ENCODE results near the gene HGD. TPM values are rescaled to one million over a fixed set of nuclear protein-coding genes. Genes with fewer than 3 reads are reported as not detected.
A peak's percentile ranks its signal among the peaks of the same experiment; 100 is the strongest.

The HGD gene
- total and polyA plus RNA-seq, 2 of the 13 experiments (the other 11 are each of a cell fraction or from before 2014, with no cell fraction given) = 265 to 398 TPM

DNA sequence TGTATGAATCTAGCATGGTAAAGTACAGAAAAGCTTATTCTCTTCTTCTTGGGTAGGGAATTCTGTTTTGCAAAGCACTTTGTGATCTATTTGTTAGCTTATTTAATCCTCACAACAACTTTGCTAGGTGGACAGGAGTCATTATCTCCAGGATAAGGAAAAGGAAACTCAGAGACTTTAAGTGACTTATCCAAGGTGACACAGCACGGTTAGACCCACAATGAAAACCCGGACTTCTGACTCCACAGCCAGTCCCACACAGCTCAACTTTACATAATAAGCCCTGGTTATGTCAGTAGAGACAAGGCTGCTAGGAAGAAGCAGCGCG is 86.3 kb downstream of the HGD start (continued):
- TF ChIP-seq, protein P1, sequence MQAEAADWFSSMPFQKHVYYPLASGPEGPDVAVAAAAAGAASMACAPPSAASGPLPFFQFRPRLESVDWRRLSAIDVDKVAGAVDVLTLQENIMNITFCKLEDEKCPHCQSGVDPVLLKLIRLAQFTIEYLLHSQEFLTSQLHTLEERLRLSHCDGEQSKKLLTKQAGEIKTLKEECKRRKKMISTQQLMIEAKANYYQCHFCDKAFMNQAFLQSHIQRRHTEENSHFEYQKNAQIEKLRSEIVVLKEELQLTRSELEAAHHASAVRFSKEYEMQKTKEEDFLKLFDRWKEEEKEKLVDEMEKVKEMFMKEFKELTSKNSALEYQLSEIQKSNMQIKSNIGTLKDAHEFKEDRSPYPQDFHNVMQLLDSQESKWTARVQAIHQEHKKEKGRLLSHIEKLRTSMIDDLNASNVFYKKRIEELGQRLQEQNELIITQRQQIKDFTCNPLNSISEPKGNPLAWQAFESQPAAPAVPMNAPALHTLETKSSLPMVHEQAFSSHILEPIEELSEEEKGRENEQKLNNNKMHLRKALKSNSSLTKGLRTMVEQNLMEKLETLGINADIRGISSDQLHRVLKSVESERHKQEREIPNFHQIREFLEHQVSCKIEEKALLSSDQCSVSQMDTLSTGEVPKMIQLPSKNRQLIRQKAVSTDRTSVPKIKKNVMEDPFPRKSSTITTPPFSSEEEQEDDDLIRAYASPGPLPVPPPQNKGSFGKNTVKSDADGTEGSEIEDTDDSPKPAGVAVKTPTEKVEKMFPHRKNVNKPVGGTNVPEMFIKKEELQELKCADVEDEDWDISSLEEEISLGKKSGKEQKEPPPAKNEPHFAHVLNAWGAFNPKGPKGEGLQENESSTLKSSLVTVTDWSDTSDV (CRISPR knock-in tag; IDR thresholded peaks at IDR 0.05) = no peak
- no peak for TF ChIP-seq ZNF205 (CRISPR knock-in tag; IDR thresholded peaks at IDR 0.05)
- TF ChIP-seq, protein P2, sequence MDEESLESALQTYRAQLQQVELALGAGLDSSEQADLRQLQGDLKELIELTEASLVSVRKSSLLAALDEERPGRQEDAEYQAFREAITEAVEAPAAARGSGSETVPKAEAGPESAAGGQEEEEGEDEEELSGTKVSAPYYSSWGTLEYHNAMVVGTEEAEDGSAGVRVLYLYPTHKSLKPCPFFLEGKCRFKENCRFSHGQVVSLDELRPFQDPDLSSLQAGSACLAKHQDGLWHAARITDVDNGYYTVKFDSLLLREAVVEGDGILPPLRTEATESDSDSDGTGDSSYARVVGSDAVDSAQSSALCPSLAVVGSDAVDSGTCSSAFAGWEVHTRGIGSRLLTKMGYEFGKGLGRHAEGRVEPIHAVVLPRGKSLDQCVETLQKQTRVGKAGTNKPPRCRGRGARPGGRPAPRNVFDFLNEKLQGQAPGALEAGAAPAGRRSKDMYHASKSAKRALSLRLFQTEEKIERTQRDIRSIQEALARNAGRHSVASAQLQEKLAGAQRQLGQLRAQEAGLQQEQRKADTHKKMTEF (CRISPR knock-in tag; IDR thresholded peaks at IDR 0.05) = no peak
- TF ChIP-seq HCFC1 (IDR thresholded peaks at IDR 0.05; ENCODE audit: low read depth, low read length) = no peak
- no peak for TF ChIP-seq RNF2 (conservative IDR thresholded peaks at IDR 0.05; ENCODE audit: low read depth)
- TF ChIP-seq ATF7-NPFF (CRISPR knock-in tag; IDR thresholded peaks at IDR 0.05; ENCODE audit: low read depth) = no peak
- TF ChIP-seq ZBTB21 (CRISPR knock-in tag; IDR thresholded peaks at IDR 0.05) = no peak
- no peak for TF ChIP-seq HNRNPL (IDR thresholded peaks at IDR 0.05; ENCODE audit: low read depth, low read length)
- no peak for TF ChIP-seq FLYWCH1 (CRISPR knock-in tag; IDR thresholded peaks at IDR 0.05)
- TF ChIP-seq ZNF557 (CRISPR knock-in tag; IDR thresholded peaks at IDR 0.05) = no peak
- TF ChIP-seq ZNF343 (CRISPR knock-in tag; IDR thresholded peaks at IDR 0.05) = 0 out of 2 replicates have a peak, but pooled peaks have one; percentile 5
- TF ChIP-seq ZNF777 (CRISPR knock-in tag; IDR thresholded peaks at IDR 0.05) = no peak
- TF ChIP-seq ARNT (IDR thresholded peaks at IDR 0.05) = no peak
- TF ChIP-seq ZNF781 (CRISPR knock-in tag; IDR thresholded peaks at IDR 0.05; ENCODE audit: borderline replicate concordance, not compliant biosample characterization) = no peak
- TF ChIP-seq, protein P3, sequence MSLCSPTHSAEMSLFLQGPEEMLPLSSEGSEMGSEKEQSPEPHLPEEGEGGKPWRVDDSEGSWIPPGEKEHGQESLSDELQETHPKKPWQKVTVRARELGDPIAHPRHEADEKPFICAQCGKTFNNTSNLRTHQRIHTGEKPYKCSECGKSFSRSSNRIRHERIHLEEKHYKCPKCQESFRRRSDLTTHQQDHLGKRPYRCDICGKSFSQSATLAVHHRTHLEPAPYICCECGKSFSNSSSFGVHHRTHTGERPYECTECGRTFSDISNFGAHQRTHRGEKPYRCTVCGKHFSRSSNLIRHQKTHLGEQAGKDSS (CRISPR knock-in tag; IDR thresholded peaks at IDR 0.05; ENCODE audit: borderline replicate concordance, low read depth) = no peak
- TF ChIP-seq NFKBIZ (CRISPR knock-in tag; IDR thresholded peaks at IDR 0.05) = no peak
- TF ChIP-seq PHF21A (CRISPR knock-in tag; IDR thresholded peaks at IDR 0.05) = no peak
- TF ChIP-seq RFXAP (CRISPR knock-in tag; IDR thresholded peaks at IDR 0.05; ENCODE audit: borderline replicate concordance) = no peak
- TF ChIP-seq, protein P4, sequence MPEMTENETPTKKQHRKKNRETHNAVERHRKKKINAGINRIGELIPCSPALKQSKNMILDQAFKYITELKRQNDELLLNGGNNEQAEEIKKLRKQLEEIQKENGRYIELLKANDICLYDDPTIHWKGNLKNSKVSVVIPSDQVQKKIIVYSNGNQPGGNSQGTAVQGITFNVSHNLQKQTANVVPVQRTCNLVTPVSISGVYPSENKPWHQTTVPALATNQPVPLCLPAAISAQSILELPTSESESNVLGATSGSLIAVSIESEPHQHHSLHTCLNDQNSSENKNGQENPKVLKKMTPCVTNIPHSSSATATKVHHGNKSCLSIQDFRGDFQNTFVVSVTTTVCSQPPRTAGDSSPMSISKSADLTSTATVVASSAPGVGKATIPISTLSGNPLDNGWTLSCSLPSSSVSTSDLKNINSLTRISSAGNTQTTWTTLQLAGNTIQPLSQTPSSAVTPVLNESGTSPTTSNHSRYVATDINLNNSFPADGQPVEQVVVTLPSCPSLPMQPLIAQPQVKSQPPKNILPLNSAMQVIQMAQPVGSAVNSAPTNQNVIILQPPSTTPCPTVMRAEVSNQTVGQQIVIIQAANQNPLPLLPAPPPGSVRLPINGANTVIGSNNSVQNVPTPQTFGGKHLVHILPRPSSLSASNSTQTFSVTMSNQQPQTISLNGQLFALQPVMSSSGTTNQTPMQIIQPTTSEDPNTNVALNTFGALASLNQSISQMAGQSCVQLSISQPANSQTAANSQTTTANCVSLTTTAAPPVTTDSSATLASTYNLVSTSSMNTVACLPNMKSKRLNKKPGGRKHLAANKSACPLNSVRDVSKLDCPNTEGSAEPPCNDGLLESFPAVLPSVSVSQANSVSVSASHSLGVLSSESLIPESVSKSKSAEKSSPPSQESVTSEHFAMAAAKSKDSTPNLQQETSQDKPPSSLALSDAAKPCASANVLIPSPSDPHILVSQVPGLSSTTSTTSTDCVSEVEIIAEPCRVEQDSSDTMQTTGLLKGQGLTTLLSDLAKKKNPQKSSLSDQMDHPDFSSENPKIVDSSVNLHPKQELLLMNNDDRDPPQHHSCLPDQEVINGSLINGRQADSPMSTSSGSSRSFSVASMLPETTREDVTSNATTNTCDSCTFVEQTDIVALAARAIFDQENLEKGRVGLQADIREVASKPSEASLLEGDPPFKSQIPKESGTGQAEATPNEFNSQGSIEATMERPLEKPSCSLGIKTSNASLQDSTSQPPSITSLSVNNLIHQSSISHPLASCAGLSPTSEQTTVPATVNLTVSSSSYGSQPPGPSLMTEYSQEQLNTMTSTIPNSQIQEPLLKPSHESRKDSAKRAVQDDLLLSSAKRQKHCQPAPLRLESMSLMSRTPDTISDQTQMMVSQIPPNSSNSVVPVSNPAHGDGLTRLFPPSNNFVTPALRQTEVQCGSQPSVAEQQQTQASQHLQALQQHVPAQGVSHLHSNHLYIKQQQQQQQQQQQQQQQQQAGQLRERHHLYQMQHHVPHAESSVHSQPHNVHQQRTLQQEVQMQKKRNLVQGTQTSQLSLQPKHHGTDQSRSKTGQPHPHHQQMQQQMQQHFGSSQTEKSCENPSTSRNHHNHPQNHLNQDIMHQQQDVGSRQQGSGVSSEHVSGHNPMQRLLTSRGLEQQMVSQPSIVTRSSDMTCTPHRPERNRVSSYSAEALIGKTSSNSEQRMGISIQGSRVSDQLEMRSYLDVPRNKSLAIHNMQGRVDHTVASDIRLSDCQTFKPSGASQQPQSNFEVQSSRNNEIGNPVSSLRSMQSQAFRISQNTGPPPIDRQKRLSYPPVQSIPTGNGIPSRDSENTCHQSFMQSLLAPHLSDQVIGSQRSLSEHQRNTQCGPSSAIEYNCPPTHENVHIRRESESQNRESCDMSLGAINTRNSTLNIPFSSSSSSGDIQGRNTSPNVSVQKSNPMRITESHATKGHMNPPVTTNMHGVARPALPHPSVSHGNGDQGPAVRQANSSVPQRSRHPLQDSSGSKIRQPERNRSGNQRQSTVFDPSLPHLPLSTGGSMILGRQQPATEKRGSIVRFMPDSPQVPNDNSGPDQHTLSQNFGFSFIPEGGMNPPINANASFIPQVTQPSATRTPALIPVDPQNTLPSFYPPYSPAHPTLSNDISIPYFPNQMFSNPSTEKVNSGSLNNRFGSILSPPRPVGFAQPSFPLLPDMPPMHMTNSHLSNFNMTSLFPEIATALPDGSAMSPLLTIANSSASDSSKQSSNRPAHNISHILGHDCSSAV (CRISPR knock-in tag; IDR thresholded peaks at IDR 0.05; ENCODE audit: borderline replicate concordance) = no peak
- TF ChIP-seq CHCHD3 (CRISPR knock-in tag; IDR thresholded peaks at IDR 0.05) = no peak

Measured in HepG2 (cell line).